ENCODE results near the gene ACTMAP. TPM values are rescaled to one million over a fixed set of nuclear protein-coding genes. Genes with fewer than 3 reads are reported as not detected.

ACTMAP gene
- total and polyA plus RNA-seq, 9 of the 15 experiments (the other 6 are each of a cell fraction or from before 2014, with no cell fraction given), result 1.7 to 16.6 (median 4.9) TPM

- TF ChIP-seq CHD2 (IDR thresholded peaks at IDR 0.05; ENCODE audit: low read depth, low read length) (peak; percentile 92), PHB2 (IDR thresholded peaks at IDR 0.05; ENCODE audit: low read depth) (no peak), ZNF347 (CRISPR knock-in tag; IDR thresholded peaks at IDR 0.05; ENCODE audit: low read depth) (no peak), SIRT6 (IDR thresholded peaks at IDR 0.05; ENCODE audit: low read depth, low read length) (no peak), CREB1 (IDR thresholded peaks at IDR 0.05) (peak; percentile 64; the same call in 1 of the 2 replicates), CREB1 (CRISPR knock-in tag; IDR thresholded peaks at IDR 0.05) (peak; percentile 14; the same call in 1 of the 2 replicates), ZNF76 (CRISPR knock-in tag; IDR thresholded peaks at IDR 0.05; ENCODE audit: borderline replicate concordance) (no peak), KDM1A (IDR thresholded peaks at IDR 0.05) (no peak), GTF2E2 (tag; IDR thresholded peaks at IDR 0.05) (no peak; the same call in 1 of the 2 replicates), HNRNPH1 (optimal IDR thresholded peaks at IDR 0.05; ENCODE audit: low read depth, low read length) (no peak)
- TF ChIP-seq, protein P1, sequence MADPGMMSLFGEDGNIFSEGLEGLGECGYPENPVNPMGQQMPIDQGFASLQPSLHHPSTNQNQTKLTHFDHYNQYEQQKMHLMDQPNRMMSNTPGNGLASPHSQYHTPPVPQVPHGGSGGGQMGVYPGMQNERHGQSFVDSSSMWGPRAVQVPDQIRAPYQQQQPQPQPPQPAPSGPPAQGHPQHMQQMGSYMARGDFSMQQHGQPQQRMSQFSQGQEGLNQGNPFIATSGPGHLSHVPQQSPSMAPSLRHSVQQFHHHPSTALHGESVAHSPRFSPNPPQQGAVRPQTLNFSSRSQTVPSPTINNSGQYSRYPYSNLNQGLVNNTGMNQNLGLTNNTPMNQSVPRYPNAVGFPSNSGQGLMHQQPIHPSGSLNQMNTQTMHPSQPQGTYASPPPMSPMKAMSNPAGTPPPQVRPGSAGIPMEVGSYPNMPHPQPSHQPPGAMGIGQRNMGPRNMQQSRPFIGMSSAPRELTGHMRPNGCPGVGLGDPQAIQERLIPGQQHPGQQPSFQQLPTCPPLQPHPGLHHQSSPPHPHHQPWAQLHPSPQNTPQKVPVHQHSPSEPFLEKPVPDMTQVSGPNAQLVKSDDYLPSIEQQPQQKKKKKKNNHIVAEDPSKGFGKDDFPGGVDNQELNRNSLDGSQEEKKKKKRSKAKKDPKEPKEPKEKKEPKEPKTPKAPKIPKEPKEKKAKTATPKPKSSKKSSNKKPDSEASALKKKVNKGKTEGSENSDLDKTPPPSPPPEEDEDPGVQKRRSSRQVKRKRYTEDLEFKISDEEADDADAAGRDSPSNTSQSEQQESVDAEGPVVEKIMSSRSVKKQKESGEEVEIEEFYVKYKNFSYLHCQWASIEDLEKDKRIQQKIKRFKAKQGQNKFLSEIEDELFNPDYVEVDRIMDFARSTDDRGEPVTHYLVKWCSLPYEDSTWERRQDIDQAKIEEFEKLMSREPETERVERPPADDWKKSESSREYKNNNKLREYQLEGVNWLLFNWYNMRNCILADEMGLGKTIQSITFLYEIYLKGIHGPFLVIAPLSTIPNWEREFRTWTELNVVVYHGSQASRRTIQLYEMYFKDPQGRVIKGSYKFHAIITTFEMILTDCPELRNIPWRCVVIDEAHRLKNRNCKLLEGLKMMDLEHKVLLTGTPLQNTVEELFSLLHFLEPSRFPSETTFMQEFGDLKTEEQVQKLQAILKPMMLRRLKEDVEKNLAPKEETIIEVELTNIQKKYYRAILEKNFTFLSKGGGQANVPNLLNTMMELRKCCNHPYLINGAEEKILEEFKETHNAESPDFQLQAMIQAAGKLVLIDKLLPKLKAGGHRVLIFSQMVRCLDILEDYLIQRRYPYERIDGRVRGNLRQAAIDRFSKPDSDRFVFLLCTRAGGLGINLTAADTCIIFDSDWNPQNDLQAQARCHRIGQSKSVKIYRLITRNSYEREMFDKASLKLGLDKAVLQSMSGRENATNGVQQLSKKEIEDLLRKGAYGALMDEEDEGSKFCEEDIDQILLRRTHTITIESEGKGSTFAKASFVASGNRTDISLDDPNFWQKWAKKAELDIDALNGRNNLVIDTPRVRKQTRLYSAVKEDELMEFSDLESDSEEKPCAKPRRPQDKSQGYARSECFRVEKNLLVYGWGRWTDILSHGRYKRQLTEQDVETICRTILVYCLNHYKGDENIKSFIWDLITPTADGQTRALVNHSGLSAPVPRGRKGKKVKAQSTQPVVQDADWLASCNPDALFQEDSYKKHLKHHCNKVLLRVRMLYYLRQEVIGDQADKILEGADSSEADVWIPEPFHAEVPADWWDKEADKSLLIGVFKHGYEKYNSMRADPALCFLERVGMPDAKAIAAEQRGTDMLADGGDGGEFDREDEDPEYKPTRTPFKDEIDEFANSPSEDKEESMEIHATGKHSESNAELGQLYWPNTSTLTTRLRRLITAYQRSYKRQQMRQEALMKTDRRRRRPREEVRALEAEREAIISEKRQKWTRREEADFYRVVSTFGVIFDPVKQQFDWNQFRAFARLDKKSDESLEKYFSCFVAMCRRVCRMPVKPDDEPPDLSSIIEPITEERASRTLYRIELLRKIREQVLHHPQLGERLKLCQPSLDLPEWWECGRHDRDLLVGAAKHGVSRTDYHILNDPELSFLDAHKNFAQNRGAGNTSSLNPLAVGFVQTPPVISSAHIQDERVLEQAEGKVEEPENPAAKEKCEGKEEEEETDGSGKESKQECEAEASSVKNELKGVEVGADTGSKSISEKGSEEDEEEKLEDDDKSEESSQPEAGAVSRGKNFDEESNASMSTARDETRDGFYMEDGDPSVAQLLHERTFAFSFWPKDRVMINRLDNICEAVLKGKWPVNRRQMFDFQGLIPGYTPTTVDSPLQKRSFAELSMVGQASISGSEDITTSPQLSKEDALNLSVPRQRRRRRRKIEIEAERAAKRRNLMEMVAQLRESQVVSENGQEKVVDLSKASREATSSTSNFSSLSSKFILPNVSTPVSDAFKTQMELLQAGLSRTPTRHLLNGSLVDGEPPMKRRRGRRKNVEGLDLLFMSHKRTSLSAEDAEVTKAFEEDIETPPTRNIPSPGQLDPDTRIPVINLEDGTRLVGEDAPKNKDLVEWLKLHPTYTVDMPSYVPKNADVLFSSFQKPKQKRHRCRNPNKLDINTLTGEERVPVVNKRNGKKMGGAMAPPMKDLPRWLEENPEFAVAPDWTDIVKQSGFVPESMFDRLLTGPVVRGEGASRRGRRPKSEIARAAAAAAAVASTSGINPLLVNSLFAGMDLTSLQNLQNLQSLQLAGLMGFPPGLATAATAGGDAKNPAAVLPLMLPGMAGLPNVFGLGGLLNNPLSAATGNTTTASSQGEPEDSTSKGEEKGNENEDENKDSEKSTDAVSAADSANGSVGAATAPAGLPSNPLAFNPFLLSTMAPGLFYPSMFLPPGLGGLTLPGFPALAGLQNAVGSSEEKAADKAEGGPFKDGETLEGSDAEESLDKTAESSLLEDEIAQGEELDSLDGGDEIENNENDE (IDR thresholded peaks at IDR 0.05; ENCODE audit: low read depth, low read length), result no peak
- TF ChIP-seq, protein P2, sequence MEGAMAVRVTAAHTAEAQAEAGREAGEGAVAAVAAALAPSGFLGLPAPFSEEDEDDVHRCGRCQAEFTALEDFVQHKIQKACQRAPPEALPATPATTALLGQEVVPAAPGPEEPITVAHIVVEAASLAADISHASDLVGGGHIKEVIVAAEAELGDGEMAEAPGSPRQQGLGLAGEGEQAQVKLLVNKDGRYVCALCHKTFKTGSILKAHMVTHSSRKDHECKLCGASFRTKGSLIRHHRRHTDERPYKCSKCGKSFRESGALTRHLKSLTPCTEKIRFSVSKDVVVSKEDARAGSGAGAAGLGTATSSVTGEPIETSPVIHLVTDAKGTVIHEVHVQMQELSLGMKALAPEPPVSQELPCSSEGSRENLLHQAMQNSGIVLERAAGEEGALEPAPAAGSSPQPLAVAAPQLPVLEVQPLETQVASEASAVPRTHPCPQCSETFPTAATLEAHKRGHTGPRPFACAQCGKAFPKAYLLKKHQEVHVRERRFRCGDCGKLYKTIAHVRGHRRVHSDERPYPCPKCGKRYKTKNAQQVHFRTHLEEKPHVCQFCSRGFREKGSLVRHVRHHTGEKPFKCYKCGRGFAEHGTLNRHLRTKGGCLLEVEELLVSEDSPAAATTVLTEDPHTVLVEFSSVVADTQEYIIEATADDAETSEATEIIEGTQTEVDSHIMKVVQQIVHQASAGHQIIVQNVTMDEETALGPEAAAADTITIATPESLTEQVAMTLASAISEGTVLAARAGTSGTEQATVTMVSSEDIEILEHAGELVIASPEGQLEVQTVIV (CRISPR knock-in tag; IDR thresholded peaks at IDR 0.05; ENCODE audit: borderline replicate concordance), result no peak
- TF ChIP-seq, protein P3, sequence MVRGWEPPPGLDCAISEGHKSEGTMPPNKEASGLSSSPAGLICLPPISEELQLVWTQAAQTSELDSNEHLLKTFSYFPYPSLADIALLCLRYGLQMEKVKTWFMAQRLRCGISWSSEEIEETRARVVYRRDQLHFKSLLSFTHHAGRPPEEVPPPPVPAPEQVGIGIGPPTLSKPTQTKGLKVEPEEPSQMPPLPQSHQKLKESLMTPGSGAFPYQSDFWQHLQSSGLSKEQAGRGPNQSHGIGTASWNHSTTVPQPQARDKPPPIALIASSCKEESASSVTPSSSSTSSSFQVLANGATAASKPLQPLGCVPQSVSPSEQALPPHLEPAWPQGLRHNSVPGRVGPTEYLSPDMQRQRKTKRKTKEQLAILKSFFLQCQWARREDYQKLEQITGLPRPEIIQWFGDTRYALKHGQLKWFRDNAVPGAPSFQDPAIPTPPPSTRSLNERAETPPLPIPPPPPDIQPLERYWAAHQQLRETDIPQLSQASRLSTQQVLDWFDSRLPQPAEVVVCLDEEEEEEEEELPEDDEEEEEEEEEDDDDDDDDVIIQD (CRISPR knock-in tag; IDR thresholded peaks at IDR 0.05), result no peak
Observed at GRCh38 chr19:40750874-40751537, 729 bp upstream of the ACTMAP start, which contains the start of gene SNRPA (continued).

Data from K562 (cell line).